Stimulated activated CD4-positive, alpha-beta T cell treated with anti-CD3 and anti-CD28 coated beads, Interleukin-4, amount 100 ng/mL, for 4 hours (primary cell): ENCODE results near the gene MVP.
"Not testable (repeated sequence)": the region's sequence is repeated elsewhere in the genome, so short reads cannot be mapped to it uniquely, and the experiment has no call there.

Source experiments
- DNase-seq, 2 experiments: peaks; one replicate each; pipeline ENCODE4 v3.0.0-alpha.2; 2020

MVP gene

GRCh38 chr16:29815793-29816693 is 4.2 kb upstream of the MVP start, which contains the start of gene PAGR1:
PAGR1 (plus strand) TSS chr16:29816152; CDS start chr16:29816526, 374 bp downstream.
- DNase-seq, result peak; percentile 95 to 99

GRCh38 chr16:29816694-29817441 is 3.4 kb upstream of the MVP start:
- DNase-seq, result peak; percentile 43 to 54

DNA sequence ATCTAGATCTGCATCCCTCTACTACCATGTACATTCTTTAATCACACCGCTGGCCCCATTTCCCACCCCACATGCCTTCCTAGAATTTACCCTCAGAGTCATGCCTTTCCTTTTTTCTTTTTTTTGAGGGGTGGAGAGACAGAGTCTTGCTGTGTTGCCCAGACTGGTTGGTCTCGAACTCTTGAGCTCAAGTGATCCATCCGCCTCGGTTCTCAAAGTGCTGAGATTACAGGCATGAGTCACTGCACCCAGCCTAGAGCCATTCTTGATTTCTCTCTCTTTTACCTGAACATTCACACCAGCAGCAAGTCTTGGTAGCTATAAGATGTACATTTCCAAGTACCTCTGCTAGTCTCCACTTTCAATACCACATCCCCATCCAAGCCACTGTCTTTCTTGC is 2.2 kb upstream of the MVP start:
- DNase-seq, result no peak

DNA sequence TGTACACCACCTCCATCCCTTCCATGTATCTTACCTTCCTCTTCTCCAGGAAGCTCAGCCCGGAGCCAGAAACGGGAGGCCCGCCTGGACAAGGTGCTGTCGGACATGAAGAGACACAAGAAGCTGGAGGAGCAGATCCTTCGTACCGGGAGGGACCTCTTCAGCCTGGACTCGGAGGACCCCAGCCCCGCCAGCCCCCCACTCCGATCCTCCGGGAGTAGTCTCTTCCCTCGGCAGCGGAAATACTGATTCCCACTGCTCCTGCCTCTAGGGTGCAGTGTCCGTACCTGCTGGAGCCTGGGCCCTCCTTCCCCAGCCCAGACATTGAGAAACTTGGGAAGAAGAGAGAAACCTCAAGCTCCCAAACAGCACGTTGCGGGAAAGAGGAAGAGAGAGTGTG is 756 bp upstream of the MVP start:
- no peak for DNase-seq

- DNase-seq, result no peak
Measured at GRCh38 chr16:29820730-29821642, 724 bp downstream of the MVP start.

DNA sequence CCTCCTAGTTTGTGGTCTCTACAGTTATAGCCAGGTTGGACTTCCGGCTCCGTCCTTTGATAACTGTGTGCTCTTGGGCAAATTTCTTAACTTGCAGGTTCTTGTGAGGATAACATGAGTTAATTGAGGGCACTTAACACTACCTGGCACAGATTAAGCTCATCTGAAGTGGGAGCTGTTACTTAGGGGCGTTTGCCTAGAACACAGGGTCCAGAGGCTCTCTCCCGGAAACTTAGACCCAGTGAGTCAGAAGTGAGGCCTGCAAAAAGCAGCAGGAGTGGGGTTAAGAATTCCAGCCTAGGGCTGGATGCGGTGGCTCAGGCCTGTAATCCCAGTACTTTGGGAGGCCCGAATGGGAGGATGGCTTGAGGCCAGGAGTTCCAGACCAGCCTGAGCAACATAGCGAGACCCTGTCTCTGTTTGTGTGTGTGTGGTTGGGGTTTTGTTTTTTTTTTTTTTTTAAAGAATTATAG is 1.4 kb downstream of the MVP start:
- DNase-seq, result no peak

DNA sequence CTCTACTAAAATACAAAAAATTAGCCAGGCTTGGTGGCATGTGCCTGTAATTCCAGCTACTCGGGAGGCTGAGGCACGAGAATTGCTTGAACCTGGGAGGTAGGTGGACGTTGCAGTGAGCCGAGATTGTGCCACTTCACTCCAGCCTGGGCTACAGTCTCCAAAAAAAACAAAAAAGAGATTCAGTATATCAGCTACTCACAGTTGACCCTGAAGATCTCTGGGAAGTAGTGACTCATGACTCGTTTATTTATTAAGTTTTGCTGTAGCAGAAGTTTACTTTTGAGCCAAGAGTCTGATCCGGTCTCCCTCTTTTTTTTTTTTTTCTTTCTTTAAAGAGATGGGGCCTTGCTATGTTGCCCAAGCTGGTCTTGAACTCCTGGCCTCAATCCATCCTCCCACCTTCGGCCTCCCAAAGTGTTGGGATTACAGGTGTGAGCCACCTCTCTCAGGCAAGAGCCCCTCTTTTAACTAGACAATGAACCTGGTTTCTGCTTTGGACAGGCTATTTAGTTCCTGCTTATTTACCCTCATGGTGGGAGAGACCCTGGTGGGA is 4.4 kb downstream of the MVP start:
- DNase-seq, result no peak

DNA sequence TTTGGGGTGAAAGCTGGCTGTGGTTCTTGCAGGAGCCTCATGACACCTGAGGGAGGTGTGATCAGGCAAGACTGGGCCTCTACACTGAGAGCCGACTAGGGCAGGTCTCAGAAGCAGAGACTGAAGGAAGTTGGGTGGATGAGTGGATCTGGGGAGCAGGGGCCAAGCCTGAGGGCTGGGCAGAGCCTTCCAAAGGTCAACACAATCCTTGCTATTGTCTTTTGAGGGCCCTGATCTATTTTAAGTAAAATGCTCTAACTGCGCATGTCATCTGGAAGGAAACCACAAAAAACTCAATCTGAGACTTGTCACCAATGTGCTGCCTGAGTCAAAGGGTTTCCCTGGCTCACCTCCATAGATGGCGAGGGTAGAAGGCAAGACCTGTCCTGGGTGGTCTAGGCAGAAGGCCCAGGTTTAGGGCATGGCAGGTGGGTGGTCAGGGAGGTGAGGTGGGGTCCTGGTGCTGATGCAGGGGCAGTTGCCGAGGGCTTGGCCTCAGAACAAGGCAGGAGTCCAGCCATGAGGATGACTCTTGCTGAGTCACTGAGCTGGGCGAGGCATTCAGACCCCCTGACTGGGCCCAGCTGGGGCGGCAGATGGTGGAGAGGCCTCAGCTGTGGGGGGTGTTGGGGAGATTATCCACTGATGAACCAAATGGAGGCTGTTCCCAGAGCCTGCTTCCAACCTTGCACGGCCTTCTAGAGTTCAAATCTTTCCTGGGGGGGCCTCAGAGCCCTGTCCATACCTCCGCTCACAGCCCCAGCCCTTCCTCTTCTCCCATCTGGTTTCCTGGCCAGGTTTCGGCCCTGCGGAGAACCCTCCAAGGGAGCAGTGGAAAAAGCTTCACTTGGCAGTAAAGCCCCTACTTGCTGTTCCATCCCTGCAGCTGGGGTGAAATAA is 5.1 kb downstream of the MVP start:
- peak in 1 of 2 experiments; percentile 40 for DNase-seq

DNA sequence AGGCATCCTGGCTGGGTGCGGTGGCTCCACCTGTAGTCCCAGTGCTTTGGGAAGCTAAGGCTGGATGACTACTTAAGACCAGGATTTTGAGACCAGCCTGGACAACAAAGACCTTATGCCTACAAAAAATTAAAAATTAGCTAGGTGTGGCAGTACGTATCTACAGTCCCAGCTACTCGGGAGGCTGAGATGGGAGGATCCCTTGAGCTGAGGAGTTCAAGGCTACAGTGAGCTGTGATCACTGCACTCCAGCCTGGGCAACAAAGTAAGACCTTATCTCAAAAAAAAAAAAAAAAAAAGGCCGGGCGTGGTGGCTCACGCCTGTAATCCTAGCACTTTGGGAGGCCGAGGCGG is 6.1 kb downstream of the MVP start:
- no peak for DNase-seq

DNA sequence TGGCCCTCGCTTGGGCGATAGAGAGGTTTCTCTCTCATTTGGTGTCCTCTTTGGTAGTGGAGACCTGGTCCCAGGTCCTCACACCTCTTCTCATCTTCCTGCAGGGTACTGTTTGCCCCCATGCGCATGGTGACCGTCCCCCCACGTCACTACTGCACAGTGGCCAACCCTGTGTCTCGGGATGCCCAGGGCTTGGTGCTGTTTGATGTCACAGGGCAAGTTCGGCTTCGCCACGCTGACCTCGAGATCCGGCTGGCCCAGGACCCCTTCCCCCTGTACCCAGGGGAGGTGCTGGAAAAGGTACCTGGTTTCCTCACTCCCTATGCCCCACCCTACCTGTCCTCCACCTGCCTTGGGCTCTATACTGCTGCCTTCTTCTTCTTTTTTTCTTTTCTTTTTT is 10.5 kb downstream of the MVP start:
- no peak for DNase-seq

DNA sequence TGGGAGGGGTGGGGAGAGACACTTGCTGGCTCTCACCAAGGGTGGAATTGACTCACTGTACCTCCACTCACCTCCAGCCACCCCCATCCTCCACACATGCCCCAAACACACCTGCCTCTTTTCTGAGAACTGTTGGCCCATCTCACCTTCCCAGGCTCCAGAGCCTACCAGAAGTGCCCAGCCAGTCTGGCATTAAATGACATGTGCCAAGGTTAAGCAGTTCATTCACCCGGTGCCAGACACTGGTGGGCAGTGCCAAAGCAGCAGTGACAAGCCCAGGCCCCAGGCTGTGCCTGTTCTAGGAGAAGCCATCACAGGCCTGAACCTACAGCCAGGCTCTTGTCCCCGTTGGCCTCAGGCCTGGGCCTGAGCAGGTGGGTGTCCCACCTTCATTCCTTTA is 11.2 kb downstream of the MVP start:
- DNase-seq, result no peak

DNA sequence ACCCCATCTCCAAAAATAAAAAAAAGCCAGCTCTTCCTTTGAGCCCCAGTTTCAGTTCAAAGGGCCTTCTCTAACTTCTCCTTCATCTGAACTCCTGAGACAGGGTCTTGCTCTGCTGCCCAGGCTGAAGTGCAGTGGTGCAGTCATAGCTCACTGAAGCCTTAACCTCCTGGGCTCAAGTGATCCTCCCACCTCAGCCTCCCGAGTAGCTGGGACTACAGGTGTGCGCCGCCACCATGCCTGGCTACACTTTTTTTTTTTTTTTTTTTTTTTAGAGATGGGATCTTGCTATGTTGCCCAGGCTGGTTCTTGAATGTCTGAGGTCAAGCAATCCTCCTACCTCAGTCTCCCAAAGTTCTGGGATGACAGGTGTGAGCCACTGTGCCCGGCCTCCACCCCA is 13.0 kb downstream of the MVP start:
- DNase-seq, result not testable (repeated sequence)

DNA sequence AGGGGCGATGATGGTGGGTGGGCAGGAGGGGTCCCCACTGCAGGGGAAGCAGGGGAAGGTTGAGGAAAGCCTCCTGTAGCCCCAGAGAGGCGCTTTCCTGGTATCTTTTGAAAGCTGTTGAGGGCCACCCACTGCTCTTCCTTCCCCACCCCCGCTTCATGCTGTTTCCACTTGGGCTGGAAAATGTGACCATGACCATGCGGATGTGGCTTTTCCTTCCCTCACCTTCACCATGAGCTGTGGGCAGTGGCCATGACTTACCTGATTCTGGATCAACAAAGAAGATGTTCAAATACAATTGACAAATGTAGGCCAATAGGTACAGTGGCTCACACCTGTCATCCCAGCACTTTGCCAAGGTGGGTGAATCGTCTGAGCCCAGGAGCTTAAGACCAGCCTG is 13.8 kb downstream of the MVP start:
- DNase-seq, result no peak

GRCh38 chr16:29835926-29836325 is 15.7 kb downstream of the MVP start:
- DNase-seq, result no peak

DNA sequence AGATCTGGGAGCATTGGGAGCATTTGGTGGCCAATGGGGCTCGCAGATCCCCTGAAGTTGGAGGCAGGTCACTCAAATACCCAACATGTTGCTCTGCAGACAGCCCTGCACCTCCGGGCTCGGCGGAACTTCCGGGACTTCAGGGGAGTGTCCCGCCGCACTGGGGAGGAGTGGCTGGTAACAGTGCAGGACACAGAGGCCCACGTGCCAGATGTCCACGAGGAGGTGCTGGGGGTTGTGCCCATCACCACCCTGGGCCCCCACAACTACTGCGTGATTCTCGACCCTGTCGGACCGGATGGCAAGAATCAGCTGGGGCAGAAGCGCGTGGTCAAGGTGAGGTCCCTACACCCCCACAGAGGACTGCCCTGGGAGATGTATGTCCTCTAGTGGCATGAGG is 16.4 kb downstream of the MVP start:
- no peak for DNase-seq

DNA sequence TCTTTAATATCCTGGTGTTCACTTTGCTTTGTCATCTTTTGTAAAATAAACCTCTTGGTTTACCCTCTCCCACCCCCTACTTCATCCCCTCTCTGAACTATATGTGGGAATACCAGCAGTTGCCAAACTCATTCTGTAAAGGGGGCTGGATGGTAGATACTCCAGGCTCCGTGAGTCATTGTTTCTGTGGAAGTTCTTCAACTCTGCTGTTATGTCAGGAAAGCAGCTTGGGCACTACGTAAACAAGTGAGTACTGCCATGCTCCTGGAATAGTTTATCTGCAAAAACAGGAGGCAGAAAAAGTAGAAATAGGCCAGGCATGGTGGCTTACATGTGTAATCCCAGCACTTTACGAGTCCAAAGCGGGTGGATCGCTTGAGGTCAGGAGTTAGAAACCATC is 17.6 kb downstream of the MVP start:
- no peak for DNase-seq

DNA sequence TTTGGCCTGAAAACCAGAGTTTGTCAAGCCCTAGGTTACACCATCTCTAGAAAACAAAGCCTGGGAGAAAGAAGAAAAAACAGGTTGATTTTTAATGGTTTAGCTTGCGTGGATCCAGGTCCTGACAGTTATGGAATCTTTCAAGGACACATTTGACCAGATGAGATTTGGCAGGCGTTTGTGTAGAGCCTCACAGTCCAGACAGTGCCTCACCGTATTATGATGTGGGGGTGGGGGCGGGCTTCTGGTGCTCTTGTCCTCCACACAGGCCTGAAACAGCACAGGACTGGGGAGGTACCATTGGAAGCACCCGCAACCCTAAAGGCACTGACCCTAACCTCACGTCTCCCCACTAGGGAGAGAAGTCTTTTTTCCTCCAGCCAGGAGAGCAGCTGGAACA is 19.6 kb downstream of the MVP start:
- no peak for DNase-seq

DNA sequence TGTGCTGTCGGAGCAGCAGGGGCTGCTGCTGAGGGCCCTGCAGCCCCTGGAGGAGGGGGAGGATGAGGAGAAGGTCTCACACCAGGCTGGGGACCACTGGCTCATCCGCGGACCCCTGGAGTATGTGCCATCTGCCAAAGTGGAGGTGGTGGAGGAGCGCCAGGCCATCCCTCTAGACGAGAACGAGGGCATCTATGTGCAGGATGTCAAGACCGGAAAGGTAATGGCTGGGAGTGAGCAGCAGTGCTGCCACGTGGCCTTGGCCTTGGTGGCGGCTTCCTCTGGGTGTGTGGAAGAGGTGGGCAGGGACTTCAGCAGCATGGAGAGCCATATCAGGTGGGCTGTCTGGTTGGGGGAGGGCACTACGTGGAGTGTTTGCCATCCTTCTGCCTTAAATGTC is 20.0 kb downstream of the MVP start:
- DNase-seq, result no peak

DNA sequence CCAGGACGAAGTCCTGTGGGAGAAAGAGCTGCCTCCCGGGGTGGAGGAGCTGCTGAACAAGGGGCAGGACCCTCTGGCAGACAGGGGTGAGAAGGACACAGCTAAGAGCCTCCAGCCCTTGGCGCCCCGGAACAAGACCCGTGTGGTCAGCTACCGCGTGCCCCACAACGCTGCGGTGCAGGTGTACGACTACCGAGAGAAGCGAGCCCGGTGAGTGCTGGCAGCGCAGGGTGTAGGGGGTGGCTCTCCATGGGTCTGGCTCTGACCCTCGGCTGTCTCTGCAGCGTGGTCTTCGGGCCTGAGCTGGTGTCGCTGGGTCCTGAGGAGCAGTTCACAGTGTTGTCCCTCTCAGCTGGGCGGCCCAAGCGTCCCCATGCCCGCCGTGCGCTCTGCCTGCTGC is 21.4 kb downstream of the MVP start:
- no peak for DNase-seq

DNA sequence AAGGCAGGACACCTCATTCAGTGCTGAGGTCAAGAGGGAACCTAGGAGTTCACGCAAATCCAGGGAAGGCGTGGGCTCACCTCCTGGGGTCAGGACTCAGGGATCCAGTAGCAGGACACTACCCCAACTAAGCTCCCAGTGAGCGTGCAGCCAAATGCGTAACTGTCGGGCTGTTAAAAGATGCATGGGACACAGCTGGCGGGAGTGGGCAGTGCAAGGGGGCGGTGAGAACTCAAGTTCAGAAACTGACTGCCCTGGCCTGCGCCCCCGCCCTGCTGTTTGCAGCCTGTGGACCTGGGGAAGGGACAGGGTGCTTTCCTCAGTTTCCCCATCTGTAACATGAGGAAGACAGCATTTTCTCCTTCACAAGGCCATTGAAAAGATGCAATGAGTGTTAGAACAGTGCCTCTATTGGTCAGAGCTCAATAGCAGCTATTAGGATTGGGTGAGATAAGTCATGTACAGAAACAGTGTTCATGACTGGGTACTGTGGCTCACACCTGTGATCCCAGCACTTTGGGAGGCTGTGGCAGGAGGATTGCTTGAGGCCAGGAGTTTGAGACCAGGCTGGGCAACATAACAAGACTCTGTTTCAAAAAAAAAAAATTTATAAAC is 22.6 kb downstream of the MVP start:
- no peak for DNase-seq

GRCh38 chr16:29843931-29844330 is 23.7 kb downstream of the MVP start:
- DNase-seq, result no peak
